ENCODE data around the gene ASIC3.

ASIC3 gene

DNA sequence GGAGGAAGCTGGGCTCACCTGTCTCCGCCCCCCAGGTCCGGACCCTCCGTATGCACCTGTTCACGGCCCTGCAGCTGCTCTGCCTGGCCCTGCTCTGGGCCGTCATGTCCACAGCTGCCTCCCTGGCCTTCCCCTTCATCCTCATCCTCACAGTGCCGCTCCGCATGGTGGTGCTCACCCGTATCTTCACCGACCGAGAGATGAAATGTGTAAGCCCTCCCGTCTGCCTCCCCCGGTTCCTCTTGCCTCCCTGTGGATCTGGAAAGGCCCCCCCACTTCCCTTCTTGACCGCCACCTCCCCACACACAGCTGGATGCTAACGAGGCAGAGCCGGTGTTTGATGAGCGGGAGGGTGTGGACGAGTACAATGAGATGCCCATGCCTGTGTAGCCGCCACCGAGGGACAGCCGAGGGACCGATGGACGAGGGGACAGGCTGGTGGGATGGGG, 27.7 kb downstream of the ASIC3 start:
- no peak for DNase-seq

DNA sequence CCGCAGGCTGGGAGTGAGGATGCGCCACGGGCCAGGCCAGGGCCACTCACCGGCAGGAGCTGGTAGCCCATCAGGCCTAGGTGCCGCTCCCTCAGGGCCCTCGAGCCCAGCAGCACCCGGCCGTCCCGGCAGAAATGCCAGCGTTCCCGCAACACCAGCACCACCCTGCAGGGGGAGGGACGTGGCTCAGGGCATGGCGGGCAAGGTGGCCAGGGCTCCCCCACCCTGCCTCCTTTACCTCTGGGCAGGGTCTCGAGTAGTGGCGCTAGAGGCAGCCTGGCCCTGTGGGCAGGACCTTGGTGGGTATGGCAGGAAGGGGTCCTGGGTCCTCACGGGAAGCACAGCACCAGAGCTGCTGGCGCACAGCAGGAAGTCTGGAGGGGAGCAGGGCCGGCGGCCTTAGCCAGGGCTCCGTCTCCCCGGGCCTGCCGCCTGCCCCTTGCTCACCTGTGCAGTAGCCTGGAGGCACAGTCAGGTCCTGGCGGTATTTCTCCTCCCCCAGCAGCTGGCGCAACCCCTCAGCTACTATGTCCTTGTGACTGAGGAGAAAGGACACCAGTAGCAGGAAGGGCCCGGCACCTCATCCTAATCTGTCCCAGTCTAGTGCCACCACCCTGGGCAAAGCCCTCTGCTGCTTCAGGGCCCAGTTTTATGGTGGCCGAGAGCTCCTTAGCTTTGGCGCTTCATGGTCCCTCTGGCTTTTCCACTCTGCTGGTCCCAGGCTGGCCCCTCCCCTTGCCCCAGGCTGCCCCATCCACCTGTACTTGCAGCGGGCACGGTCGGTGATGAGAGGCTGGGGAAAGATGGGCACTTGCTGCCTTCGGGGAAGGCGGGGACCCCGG, 28.8 kb downstream of the ASIC3 start:
- no peak for DNase-seq

DNA sequence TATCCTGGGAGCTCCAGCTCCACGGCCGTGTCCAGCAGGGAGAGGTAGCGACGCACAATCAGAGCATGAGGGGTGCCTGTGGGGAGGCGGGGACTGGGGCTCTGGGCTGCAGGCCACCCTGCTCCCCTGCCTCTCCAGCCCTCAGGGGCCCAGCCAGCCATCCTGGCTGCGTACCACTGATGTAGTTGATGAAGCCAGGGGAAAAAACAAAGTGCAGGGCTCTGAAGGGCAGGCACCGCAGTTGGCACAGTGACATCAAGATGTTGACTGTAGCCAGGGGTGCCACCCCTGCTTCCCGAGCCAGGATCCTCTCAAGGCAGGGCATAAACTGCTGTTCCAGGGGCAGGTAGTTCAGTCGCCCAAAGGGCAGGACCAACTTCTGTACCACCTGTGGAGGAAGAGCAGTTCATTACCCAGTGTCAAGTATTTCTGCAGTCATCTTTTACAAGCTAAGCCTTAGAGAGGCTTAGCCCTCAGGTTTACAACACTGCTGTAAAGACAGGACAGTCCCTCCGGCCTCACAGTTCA, 29.4 kb downstream of the ASIC3 start:
- DNase-seq, result no peak

DNA sequence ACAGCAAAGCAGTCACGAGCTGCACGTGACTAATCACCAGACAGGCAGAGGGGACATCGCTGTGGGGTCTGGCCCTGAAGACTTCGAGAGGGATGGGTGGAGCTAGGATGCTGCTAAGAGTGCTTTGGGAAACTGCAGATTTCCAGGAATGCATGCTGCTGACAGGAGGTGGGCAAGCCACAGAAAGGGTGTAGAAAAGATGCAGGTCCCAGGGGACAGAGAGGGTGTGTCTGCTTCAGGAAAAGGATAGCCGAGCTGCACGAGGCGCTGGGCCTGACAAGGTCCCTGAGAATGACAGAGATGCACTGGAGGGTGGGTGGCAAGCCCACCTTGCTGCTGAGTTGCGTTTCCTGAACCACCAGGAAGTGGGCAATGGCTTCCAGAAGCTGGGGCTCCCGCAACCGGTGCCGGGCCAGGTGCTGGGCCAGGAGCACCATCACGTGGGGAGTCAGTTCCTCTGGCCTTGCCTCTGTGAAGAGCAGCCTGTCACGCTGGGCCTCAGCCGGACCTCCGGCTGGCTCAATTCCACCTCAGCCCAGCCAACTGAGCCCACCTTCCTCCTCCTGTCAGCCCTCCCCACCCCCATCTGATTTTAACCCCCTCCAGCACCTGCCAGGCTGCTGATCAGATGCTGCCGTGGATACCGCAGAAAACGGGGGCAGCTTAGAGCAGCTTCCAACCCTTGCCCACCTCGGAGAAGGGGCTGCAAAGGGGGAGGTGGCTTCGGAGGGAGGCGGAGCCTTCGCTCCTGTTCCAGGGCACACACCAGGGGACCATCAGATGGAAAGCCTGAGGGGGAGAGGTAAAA, 30.1 kb downstream of the ASIC3 start:
- DNase-seq, result peak; percentile 31

DNA sequence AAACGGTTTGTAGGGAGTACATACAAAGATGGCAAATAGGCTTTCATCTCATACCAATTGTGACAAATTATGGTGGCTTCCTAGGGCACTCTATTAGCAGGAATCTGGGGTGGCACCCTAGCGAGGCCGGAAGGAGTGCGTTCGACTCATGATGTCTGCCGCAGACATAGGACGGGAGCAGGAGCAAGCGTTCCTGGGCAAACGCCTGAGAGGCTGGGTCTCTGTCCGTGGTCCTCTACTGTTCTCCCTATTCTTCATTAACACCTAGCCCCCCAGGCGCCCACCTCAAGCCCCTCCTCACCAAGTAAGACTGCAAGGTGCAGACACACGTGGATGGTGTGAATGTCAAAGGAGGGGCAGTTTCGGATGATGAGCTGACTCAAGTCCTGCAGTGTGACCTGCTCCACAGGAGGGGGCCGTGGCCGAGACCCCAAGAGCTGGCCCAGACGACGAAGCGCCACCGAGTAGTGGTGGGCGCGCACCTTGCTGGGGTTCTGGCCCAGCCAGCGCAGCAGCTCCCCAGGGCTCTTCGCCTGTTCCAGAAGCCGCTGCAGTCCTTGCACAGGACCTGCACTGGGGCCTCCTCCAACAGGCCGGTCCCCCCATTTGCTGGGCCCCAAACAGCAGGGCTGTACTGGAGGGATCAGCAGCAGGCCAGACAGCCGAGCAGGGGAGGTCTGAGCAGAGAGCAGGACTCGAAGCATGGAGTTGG, 31.0 kb downstream of the ASIC3 start:
- DNase-seq, result no peak

DNA sequence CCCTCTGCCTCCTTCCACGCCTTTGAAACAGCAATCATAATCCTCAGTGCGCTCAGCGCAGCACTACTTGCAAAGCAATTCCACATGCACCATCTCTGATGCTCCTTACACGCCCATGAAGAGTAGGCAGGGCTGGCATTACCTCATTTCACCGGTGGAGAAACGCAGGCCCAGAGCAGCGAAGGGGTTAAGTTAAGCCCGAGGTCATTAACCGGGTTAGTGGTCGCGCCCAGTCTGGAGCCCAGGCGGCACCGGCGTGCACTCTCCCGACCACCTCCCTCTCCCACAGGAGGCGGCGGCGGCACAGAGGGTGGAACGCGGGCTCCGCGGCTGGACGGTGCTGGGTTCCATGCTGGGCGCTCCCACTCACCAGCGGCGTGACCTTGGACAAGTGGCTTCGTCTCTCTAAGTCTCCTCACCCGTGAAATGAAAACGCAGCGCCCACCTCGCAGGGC, 31.8 kb downstream of the ASIC3 start:
- no peak for DNase-seq

DNA sequence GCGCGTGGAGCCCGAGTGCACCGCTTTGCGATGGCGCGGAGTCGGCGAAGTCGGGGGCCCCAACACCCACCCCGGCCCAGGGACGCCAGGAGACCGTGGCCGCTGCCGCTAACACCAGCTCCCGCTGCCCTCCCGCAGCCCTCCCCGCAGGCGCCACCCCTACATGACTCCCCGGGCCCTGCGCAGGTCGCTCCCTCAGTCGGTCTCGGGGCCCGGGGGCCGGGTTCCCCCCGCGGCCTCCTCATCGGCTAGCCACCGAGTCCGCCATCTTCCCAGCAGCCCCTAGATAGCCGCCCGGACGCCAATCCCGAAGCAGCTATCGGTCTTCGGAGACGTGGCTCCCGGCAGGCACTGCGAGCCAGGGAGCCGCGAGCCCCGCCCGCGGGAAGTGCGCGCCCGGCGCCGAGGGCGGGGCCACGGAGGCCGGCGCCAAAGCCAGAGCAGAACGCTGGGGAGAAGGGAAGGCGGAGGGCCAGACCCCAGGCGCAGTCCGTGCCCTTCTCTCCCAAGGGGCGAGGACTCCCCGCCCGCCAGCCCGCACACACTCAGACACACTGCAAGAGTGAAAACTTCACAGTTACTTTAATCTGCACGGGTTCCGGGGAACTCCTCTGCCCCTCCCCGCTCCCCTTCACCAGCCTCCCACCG, 32.3 kb downstream of the ASIC3 start, which contains the start of gene FASTK:
TSS of gene FASTK (minus strand) at position 288 of the 648 bp plus-strand sequence. CDS start at position 245, 43 bp downstream.
- peak; percentile 90 for DNase-seq

DNA sequence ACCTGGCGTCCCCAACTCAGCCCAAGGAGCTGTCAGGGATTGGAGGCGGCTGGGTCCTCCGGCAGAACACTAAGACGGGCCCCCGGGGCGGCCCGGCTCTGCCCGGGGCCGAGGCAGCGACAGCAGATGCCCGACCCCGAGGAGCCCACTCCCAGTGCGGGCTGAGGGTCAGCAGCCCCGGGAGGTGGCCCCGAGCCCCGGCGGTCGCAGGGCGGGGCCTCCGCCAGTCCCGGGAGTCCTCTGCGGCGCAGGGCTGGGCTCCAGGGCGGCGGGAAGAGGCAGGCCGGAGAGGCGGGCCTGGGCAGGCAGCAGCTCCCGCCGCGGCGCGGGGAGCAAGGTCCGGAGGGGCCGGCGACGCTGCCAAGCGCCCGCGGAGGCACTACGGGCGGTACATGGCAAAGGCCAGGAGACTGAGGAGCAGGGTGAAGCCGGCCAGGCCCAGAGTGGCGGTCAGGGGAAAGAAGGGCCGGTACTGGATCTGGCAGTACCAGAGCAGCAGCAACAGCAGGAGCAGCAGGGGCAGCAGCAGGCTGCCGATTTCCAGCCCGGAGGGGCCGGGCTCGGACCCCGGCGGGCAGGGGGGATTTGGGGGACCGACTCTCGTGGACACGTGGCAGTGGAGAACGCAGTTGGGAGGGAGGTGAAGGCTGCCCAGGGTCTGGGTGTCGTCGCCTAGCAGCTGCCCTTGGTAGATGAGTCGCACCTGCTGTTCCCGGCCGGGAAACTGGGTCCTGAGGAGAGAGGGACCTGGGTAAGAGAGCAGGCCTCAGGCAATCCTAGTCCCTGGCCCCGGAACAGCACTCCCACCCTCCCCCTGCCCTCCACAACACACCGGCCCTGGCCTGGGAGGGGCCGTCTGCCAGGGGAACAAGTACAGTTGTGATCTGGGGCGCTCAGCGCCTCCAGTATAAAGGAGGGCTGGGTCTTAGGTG, 33.1 kb downstream of the ASIC3 start:
- peak; percentile 71 for DNase-seq

DNA sequence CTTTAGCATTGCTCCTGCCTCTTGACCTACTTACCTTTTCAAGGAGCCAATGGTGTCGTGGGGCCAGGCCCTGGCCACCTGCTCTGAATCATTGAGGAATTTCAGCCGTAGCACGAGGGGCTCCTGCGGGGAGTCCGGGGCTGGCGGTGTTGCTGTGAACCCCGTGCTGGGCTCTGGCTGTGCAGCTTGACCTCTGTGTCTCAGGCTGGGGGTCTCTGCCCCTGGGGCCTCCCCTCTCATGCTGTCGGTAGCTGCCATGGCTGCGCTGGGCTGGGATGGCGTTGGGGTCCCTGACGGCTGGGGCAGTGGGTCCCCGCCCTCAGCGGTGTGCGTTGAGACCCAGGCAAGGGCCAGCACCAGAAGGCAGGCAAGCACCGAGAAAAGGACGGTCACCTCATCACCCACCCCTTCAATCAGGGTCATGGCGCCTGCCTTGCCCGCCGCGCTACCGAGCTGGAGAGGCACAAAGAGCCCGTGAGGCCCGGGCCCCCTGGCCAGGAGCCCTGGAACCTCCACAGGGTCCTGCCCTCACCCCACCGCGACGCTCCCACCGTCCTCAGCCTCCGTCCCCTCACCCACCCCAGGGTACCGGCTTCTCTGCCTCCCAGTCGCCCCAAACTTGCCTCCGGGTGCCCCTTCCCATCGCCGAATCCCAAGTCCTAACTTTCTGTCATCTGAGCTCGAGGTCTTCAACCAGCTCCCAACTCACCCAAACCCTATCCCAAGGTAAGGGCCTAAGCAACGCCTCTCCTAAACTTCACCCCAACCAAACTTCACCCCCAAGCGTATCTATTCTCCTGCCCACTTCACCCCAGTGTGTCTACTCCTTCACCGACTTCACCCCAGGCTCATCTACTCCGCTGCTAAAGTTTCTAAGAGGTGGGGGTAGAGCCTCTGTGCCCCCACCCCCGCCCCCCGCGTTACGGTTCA, 34.1 kb downstream of the ASIC3 start:
- no peak for DNase-seq

DNA sequence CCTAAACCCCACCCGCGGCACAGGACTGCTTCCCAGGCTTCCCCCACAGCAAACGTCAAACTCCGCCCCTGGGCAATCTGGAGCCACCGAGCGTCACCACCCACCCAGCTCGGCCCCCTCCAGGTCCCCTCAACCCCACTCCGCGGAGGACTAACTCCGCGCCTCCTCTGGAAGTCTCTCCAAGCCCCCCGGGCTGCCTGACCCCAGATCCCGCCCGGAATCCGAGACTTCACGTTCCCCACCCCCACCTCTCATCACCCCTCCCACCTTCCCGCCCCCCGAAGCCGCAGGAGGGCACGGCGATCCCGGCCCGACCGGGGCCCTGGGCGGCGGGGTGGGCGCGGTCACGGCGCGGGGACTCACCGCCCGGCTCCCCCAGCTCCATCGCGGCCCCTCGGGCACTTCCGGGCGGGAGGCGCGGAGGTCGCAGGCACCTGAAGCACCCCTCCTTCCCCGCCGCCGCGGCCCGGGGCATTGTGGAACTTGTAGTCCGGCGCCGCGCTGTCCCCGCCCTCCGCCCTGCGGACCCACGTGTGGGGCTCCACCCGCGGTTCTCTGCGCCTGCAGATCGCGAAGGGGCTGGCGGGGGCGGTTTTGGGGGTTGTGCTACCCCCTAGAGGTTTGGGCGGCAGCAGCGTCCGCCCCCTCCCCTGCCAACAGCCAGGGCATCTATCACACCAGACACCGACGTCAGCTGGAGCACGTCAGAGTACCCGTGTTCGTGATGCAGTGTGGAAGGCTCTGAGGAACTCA, 34.9 kb downstream of the ASIC3 start, which contains the start of gene TMUB1:
TSS of gene TMUB1 (minus strand) at position 423 of the 753 bp plus-strand sequence. CDS start 930 bp downstream, outside the sequence.
- DNase-seq, result peak; percentile 62

DNA sequence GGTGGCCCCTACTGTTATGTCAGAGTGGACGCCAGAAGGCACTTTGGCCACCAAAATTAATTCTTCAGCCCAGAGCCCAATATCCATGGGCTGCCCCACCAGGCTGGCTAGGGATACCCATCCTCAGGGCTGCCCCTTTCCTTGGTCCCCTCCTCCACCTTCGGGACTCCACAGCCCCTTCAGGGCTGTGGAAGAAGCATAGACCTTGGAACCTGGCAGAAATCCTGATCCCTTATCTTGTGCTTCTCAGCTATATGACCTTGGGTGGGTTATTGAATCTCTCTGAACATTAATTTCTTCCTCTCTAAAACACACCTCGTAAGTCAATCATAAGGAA, 35.5 kb downstream of the ASIC3 start:
- DNase-seq, result no peak

DNA sequence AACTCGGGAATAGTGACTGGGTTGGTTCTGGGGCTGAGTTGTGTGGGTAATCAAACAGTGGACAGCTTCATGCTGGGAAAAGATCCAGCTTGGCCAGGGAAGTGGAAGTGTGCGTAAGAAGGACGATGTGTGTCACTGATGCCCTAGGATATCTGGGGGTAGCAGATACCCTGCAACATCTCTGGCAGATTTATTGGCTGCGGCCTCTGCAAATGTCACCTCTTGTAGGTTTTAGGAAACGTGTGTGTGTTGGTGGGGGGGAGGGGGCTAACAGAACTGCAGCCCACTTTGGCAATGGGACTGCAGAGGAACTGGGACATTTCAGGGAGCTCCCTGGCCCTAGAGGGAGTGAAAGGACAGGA, 37.0 kb downstream of the ASIC3 start:
- no peak for DNase-seq

DNA sequence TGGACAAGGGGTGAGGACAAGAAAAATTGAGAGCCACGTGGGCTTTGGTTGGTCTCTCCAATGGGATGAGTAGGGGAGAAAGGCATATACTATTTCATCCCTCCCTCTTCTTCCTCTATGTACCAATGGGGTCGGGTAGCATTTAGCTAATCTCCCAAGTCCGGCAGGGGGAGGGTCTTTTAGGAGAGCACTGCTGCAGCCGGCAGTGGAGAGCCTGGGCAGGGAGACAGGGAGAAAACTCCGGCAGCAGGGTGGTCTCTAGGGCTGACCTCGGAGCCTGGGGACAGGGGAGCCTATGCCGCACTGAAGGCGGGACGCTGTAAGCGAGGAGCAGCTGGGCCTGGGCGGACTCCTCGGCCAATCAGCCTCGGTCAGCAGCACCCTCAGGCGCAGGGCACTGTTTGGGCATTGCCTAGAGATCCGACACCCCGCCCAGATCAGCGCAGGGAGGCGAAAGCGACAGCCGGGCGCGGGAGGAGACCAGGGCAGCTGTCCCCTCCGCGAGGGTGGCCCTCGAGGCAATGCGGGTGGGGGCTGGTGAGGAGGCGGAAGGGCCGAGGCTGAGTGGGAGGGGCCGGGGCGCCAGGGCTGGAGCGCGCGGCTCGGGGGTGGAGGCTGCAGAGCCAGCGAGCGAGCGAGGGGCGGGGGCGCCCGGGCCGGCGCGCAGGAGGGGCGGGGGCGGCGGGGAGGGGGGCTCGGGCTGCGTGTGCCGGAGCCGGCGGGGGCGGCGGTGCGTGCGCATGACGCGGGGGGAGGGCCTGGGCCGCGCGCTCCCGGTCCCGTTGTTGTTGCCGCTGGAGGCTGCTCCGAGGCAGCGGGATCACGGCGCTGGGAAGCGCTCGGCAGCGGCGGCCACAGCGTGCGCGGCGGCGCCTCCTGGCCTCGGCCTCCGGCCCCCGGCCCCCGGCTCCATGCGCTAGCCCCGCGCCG, 37.6 kb downstream of the ASIC3 start, which contains the start of gene AGAP3:
TSS of gene AGAP3 (plus strand) at position 785 of the 930 bp plus-strand sequence. CDS start 267 bp downstream, outside the sequence.
- DNase-seq, result peak; percentile 66

DNA sequence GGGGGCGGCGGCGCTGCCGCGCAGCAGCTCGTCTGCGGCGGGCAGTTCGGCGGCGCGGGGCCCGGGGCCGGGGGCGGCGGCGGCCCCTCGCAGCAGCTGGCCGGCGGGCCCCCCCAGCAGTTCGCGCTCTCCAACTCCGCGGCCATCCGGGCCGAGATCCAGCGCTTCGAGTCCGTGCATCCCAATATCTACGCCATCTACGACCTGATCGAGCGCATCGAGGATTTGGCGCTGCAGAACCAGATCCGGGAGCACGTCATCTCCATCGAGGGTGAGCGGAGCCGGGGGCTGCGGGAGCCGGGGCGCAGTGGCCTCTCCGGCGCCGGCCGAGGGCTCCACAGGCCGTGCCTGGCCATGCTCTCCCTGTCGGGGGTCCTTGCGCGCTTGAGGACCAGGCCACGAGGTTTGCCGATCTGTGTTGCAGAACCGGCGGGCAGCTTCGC, 38.5 kb downstream of the ASIC3 start:
- DNase-seq, result peak; percentile 19

DNA sequence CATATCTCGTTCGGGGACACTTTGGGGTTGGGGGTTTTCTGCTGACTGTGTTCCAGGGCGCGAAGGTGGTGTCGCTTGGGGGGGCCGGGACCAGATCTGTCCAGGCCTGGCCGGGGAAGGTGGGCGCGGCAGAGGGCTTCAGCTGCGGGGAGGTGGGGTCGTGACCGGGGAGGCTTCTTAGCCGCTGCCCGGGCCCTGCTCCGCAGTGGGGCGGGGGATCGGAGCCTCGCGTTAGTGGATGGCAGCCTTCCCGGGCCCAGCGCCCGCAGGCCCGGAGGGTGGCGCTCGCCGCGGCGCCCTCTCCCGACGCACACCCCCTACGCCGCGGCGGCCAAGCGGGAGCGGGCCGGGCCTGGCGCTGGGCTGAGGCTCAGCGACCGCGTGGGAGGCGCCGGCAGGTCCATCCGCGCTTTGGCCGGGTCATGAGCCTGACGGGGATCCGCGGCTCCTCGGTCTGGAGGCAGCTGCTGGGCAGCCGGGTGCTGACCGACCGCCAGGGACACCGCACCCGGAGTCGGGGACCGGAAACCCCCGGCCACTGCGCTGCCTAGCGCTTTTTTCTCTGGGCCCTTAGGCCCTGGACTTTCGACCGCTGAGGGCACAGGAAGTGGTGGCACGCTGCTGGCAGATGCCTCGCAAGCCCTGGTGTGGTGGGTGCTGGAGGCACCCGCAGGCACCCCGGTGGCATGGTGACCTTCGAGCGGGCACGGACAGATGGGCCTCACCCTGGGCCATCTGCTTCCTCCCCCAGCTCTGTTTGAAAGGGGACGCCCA, 39.1 kb downstream of the ASIC3 start:
- peak; percentile 30 for DNase-seq

DNA sequence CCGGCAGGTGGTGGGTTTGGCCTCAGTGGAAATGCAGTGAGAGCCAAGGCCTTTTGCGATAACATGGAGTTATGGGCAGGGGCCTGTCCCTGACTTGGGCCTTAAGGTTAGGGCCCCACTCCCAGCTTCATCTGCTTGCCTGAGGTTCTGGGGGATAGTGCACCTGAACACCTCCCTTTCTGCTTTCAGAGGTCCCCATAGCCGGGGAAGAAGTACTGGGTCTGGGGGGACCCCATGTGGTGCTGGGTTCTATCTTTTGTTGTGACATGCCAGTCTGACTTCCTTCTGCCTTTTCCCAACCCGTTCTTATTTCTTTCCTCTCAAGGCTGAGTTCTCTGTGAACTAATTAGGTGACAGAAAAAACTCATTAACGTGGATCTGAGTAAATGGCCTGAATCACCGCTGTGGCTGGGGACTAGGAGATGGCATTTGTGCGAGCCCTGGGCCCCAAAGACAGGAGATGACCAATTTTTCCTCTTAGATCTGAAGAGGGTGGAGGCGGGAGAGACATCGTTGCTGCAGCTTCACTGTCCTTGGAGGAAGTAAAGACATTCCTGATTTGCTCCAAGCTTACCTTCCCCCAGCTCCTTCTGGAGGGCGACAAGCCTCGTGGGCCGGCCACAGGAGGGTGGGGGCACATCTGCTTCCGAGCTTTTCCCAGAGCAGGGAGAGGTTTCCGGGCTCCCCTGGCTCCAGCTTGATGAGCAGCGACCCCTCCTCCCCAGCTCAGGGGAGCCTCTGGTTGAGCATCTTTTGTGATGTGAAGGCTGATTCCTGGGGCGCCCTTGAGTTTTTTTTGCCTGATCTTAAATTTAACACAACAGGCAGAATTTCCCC, 39.9 kb downstream of the ASIC3 start:
- DNase-seq, result no peak

All from NCI-H526 treated with DMSO at 0.1 percent for 48 hours (cell line).